Measurements from ENCODE around the gene B3GNT3. TPM values are rescaled to one million over a fixed set of nuclear protein-coding genes. Genes with fewer than 3 reads are reported as not detected.

Gene B3GNT3
- total and polyA plus RNA-seq, 2 of the 13 experiments (the other 11 are each of a cell fraction or from before 2014, with no cell fraction given) = 0.86 to 4.0 TPM

DNA sequence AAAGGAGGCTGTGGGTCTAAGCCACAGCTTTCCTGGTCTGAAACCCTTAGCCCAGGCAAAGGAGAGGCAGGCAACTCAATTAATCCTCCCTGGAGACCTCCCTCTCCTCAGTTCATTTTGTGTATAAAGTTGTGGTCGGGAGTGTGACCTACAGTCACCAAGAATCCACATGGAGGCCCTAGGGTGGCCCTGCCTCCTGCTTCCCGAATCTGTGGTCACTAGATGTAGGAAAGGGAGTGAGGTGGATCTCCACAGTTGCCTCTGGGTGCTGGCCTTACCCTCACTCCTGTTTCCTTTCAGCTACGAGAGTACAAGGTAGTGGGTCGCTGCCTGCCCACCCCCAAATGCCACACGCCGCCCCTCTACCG lies 66.0 kb downstream of the B3GNT3 start (continued):
- TF ChIP-seq, protein P1, sequence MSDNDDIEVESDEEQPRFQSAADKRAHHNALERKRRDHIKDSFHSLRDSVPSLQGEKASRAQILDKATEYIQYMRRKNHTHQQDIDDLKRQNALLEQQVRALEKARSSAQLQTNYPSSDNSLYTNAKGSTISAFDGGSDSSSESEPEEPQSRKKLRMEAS (IDR thresholded peaks at IDR 0.05) = 0 out of 2 replicates have a peak, but pooled peaks have one; percentile 15
- TF ChIP-seq, protein P2, sequence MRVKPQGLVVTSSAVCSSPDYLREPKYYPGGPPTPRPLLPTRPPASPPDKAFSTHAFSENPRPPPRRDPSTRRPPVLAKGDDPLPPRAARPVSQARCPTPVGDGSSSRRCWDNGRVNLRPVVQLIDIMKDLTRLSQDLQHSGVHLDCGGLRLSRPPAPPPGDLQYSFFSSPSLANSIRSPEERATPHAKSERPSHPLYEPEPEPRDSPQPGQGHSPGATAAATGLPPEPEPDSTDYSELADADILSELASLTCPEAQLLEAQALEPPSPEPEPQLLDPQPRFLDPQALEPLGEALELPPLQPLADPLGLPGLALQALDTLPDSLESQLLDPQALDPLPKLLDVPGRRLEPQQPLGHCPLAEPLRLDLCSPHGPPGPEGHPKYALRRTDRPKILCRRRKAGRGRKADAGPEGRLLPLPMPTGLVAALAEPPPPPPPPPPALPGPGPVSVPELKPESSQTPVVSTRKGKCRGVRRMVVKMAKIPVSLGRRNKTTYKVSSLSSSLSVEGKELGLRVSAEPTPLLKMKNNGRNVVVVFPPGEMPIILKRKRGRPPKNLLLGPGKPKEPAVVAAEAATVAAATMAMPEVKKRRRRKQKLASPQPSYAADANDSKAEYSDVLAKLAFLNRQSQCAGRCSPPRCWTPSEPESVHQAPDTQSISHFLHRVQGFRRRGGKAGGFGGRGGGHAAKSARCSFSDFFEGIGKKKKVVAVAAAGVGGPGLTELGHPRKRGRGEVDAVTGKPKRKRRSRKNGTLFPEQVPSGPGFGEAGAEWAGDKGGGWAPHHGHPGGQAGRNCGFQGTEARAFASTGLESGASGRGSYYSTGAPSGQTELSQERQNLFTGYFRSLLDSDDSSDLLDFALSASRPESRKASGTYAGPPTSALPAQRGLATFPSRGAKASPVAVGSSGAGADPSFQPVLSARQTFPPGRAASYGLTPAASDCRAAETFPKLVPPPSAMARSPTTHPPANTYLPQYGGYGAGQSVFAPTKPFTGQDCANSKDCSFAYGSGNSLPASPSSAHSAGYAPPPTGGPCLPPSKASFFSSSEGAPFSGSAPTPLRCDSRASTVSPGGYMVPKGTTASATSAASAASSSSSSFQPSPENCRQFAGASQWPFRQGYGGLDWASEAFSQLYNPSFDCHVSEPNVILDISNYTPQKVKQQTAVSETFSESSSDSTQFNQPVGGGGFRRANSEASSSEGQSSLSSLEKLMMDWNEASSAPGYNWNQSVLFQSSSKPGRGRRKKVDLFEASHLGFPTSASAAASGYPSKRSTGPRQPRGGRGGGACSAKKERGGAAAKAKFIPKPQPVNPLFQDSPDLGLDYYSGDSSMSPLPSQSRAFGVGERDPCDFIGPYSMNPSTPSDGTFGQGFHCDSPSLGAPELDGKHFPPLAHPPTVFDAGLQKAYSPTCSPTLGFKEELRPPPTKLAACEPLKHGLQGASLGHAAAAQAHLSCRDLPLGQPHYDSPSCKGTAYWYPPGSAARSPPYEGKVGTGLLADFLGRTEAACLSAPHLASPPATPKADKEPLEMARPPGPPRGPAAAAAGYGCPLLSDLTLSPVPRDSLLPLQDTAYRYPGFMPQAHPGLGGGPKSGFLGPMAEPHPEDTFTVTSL (CRISPR knock-in tag; IDR thresholded peaks at IDR 0.05; ENCODE audit: borderline replicate concordance) = no peak
- TF ChIP-seq, protein P3, sequence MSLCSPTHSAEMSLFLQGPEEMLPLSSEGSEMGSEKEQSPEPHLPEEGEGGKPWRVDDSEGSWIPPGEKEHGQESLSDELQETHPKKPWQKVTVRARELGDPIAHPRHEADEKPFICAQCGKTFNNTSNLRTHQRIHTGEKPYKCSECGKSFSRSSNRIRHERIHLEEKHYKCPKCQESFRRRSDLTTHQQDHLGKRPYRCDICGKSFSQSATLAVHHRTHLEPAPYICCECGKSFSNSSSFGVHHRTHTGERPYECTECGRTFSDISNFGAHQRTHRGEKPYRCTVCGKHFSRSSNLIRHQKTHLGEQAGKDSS (CRISPR knock-in tag; IDR thresholded peaks at IDR 0.05; ENCODE audit: borderline replicate concordance, low read depth) = peak; percentile 32; the same call in 1 of the 2 replicates

Data from HepG2 (cell line).